BLaER1 (cell line): ENCODE results near the gene MAGED1.

Source experiments
- H3K27ac ChIP-seq: shearing (Covaris generic); formaldehyde crosslinking; 2 replicates; pipeline ENCODE4 v1.8.1; 2022
- H3K27me3 ChIP-seq: shearing (Covaris generic); formaldehyde crosslinking; 2 replicates; pipeline ENCODE4 v1.8.1; 2022
- H3K36me3 ChIP-seq: shearing (Covaris generic); formaldehyde crosslinking; 2 replicates; pipeline ENCODE4 v1.8.1; 2022
- H3K4me1 ChIP-seq: shearing (Covaris generic); formaldehyde crosslinking; 2 replicates; pipeline ENCODE4 v1.8.1; 2022
- H3K4me2 ChIP-seq: shearing (Covaris generic); formaldehyde crosslinking; 2 replicates; pipeline ENCODE4 v1.8.1; 2022
- H3K4me3 ChIP-seq: shearing (Covaris generic); formaldehyde crosslinking; 2 replicates; pipeline ENCODE4 v1.8.1; 2022
- H3K9ac ChIP-seq: shearing (Covaris generic); formaldehyde crosslinking; 2 replicates; pipeline ENCODE4 v1.8.1; 2022
- H3K9me3 ChIP-seq: shearing (Covaris generic); formaldehyde crosslinking; 2 replicates; pipeline ENCODE4 v1.8.1; 2022
- H4K20me1 ChIP-seq: shearing (Covaris generic); formaldehyde crosslinking; 2 replicates; pipeline ENCODE4 v1.8.1; 2022
- Cebpa-rat ChIP-seq: shearing (Covaris generic); IDR thresholded peaks from 2 replicates; pipeline ENCODE4 v1.8.1; 2022

MAGED1 gene

DNA sequence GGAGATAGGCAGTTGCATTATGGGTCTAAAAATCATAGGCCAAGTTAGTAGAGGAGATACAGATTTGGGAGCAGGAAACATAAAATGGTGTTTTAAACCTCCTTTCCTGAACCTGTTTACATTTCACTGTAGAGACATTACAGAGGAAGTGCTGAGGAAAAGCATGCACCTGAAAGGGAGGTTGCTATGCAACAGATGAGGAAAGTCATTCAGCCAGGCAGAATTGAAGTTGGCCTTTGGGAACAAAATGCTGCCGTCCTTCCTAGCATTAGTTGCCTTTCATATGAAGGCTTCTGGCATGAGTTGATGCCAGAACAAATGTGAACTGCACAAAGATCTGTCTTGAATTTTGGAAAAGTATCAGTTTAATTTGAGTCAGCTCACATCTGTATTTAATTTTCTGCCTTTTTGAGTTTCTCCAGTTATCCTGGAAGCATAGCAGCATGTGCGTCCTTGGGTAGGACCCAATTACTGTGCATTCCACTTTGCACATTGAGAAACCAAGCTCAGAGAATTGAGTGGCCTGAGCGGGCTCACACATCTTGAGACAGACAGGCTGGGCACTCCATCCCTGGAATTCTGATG is 38.2 kb downstream of the MAGED1 start:
- H3K4me3 ChIP-seq: no peak overlapping the region
- no peaks in the 10 kb centered on the region for H4K20me1 ChIP-seq
- H3K9ac ChIP-seq: no peak overlapping the region
- no peak overlapping the region for H3K27ac ChIP-seq
- no peak for TF ChIP-seq Cebpa-rat
- peaks cover 47% of the 10 kb centered on the region for H3K27me3 ChIP-seq
- no peaks in the 10 kb centered on the region for H3K36me3 ChIP-seq
- no peaks in the 10 kb centered on the region for H3K4me1 ChIP-seq
- peaks cover 5% of the 10 kb centered on the region; the same call in 1 of the 2 replicates for H3K9me3 ChIP-seq
- H3K4me2 ChIP-seq: no peak overlapping the region
